SHP77 (cell line): Measurements from ENCODE around the gene ELAVL3.
"Not testable (repeated sequence)": the region's sequence is repeated elsewhere in the genome, so short reads cannot be mapped to it uniquely, and the experiment has no call there.

ENCODE experiments used
- DNase-seq, 2 experiments: peaks; one replicate each; lab custom pipeline; 2025; lab: John Stamatoyannopoulos, UW

The ELAVL3 gene

GRCh38 chr19:11458912-11459311 lies 21.9 kb downstream of the ELAVL3 start:
- not testable (repeated sequence) for DNase-seq

DNA sequence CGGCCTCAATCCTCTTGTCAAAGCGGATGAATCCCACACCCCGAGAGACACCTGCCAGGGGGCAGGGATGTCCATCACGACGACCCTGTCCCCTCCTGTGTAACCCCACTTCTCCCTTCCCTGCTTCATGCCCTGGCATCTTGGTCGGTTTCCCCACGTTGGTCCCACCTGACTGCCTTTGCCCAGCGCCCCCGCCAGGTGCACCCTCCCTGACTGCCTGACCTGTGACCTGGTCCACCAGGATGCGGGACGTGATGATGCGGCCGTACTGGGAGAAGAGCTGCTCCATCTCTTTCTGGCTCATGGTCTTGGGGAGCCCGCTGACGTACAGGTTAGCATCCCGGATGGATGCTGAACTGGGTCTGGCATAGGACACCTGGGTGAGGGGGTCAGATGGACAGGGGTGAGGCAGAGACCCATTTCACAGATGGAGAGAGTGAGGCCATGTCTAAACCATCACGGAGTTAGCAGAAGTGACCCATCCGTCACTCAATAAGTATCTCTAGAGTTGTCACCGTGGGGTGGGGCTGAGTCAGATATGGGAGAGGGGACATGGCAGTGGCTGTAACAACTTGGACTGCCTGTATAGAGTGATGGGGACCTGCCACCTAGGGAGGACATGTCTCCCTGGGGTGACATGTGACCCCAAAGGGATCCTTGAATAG lies 22.5 kb downstream of the ELAVL3 start:
- no peak for DNase-seq

GRCh38 chr19:11457831-11458230 lies 23.0 kb downstream of the ELAVL3 start:
- no peak for DNase-seq

DNA sequence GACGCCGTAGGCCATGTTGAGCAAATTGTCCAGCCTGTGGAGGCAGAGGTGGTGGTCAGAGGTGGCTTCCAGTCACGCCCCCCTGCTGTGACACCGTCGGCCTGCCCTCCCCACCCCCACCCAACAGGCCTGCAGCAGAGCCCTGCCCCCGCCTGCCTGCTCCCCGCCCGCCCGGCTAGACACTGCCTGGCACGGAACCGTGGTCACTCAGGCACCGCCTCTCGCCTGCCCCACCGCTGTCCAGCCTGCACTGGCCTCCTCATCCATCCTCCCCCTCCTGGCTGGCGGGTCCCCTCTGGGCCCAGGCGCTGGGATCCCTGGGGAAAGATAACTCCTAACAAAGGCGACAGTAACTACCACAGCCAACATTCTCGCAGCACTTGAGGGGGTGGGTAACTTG lies 23.7 kb downstream of the ELAVL3 start:
- DNase-seq = no peak

GRCh38 chr19:11456659-11457058 lies 24.2 kb downstream of the ELAVL3 start:
- DNase-seq = no peak

- not testable (repeated sequence) for DNase-seq
These were observed 25.7 kb downstream of the ELAVL3 start for GRCh38 chr19:11455233-11455554.

- no peak for DNase-seq
These were observed 27.1 kb downstream of the ELAVL3 start for GRCh38 chr19:11453468-11454341.

GRCh38 chr19:11452620-11453310 lies 28.1 kb downstream of the ELAVL3 start:
- DNase-seq = no peak

- no peak for DNase-seq
These were observed 28.8 kb downstream of the ELAVL3 start for GRCh38 chr19:11451871-11452619.

DNA sequence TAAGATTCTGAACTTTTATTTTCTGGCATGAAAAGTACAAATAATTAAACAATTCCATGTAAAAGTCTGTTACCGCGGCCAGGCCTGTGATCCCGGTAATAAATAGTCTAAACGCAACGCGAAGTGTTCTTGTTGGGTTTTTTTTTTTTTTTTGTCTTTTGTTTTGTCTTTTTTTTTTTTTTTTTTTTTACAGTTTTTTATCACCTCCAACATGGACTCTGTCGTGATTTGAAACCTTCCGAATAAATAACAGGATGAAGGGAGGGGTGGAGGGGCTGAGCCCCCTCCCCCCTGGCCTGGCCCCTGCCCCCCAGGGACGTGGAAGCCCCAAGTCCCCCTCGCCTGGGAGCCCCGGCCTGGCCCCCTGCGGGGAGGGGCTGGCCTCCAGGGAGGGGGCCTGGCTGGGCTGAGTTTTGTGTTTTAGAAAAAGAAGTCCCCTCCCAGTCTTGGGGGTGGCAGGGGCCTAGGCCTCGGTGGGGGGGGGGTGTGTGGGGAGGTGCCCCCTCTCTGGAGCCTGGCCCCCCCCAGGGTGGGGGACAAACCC lies 29.4 kb downstream of the ELAVL3 start:
- DNase-seq = no peak

DNA sequence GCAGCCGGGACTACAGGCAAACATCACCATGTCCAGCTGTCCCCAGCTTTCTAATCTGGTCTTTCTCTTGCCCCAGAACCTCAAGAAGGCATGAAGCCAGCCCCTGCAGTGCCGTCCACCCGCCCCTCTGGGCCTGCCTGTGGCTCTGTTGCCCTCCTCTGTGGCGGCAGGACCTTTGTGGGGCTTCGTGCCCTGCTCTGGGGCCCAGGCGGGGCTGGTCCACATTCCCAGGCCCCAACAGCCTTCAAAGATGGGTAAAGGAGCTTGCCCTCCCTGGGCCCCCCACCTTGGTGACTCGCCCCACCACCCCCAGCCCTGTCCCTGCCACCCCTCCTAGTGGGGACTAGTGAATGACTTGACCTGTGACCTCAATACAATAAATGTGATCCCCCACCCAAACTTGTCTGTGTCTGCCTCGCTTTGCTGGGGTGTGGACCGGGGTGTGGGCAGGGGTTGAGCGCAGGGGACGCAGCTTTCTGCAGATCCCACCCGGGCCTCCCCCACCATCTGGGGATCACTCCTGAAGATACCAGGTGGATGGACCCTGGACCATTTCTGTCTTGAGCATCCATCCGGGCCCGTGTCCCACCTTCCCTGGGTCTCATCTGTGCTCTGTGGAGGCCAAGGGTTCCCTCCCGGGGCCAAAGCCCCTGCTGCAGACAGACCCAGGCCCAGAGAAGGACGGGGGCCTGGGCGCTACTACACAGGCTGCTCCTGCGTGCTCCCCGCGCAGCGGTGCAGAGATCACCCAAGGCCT lies 30.1 kb downstream of the ELAVL3 start:
- DNase-seq = no peak

GRCh38 chr19:11448923-11449554 lies 31.8 kb downstream of the ELAVL3 start:
- DNase-seq = no peak

DNA sequence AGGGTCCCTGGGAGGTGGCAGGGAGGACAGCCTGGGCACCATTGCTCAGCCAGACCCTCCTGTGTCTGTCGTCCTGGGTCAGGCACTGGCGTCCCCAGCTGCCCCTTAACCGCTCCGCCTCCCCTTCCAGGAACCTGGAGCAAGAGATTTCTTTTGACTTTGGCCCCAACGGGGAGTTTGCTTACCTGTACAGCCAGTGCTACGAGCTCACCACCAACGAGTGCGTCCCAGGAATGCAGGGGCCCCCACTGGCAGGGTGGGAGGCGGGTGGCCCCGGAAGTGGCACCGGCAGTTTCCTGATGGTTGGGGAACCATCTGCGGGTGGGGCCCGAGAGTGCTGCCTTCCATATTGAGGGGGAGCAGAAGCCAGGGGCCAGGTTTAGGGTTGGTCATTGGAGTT lies 32.4 kb downstream of the ELAVL3 start:
- DNase-seq = no peak

DNA sequence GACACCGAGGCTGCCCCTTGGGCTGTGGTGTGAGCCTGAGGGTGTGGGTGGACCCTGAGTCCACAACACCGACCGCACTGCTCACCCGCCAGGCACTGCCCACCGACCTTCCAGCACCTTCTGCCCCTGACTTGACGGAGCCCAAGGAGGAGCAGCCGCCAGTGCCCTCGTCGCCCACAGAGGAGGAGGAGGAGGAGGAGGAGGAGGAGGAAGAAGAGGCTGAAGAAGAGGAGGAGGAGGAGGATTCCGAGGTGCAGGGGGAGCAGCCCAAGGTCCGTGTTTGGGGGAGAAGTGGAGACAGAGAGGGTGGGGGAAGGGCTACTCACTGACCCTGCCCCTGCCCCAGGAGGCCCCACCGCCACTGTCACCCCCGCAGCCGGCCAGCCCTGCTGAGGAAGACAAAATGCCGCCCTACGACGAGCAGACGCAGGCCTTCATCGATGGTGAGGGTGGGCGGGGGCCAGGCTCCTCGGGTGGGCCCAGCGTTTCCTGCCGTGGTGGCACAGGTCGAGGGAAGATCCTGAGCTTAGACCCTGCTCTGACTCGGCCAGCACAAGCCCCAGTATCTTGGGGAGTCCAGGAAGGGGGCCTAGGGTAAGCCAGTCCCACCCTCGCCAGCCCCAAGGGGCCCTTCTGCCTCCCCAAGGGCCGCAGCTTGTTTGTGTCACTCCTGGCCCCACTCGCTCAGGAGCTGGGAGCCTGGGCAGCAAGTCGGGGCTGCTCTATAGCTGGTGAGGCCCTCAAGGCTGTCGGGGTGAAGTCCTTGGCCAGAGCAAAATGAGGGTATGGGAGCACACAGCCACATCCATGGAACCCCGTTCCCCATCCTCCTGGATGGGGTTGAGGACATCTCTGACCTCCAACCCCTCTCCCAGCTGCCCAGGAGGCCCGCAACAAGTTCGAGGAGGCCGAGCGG lies 33.2 kb downstream of the ELAVL3 start:
- no peak for DNase-seq

GRCh38 chr19:11446652-11447301 lies 34.1 kb downstream of the ELAVL3 start:
- DNase-seq = peak in 1 of 2 experiments; percentile 33

GRCh38 chr19:11446271-11446651 lies 34.6 kb downstream of the ELAVL3 start:
- DNase-seq = no peak

- DNase-seq = no peak
These were observed 35.7 kb downstream of the ELAVL3 start for GRCh38 chr19:11445141-11445540.

GRCh38 chr19:11444059-11444458 lies 36.8 kb downstream of the ELAVL3 start:
- no peak for DNase-seq

- no peak for DNase-seq
These were observed 42.9 kb downstream of the ELAVL3 start for GRCh38 chr19:11437955-11438354.
